Vagina (tissue), 2 donors: ENCODE data around the gene PTP4A2.

Experiments
- POLR2A ChIP-seq, 2 donors: fragments of 450-650 bp; IDR thresholded peaks; one replicate each; pipeline ENCODE4 v1.6.1; 2017; ENCODE audit warnings: antibody characterized with exemption in 2 of 2, mild to moderate bottlenecking in 2 of 2, moderate library complexity in 2 of 2
- POLR2AphosphoS5 ChIP-seq, 2 donors: sonication (generic); formaldehyde crosslinking; IDR thresholded peaks; one replicate each; pipeline ENCODE4 v1.9.0; 2017; ENCODE audit warnings: antibody characterized with exemption in 2 of 2, mild to moderate bottlenecking in 2 of 2, low read depth in 1 of 2; ENCODE audit not compliant: insufficient read depth in 1 of 2
- TF ChIP-seq, protein P1 (sequence below), 3 experiments: fragments of 450-650 bp in 2 of 3; fragments of 200-600 bp in 1 of 3; sonication (generic) in 1 of 3; IDR thresholded peaks; one replicate each; pipeline ENCODE4 v1.5.1; 2017 to 2019; ENCODE audit warnings: antibody characterized with exemption in 3 of 3, mild to moderate bottlenecking in 2 of 3, moderate library complexity in 2 of 3

DNA sequence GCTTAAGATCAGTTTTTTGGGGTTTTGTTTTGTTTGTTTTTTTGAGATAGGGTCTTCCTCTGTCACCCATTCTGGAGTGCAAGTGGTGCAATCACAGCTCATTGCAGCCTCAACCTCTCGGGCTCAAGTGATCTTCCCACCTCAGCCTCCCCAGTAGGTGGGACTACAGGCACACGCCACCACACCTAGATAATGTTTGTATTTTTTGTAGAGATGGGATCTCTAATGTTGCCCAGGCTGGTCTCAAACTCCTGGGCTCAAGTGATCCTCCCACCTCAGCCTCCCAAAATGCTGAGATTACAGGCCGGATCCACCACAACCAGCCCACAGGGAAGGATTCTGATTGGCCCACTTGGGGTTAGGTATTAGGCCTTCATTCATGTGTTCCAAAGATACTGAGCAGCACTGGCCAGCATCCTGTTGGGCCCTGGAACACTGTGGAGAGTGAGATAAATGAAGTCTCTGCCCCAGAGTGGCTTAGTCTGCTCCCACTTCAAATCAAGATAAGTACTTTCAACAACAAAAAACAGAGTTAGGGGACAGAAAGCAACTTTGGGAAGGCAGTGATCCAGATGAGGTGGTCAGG lies 54.7 kb downstream of the PTP4A2 start:
- TF ChIP-seq POLR2A (IDR thresholded peaks at IDR 0.05): no peak
- TF ChIP-seq, protein P1, sequence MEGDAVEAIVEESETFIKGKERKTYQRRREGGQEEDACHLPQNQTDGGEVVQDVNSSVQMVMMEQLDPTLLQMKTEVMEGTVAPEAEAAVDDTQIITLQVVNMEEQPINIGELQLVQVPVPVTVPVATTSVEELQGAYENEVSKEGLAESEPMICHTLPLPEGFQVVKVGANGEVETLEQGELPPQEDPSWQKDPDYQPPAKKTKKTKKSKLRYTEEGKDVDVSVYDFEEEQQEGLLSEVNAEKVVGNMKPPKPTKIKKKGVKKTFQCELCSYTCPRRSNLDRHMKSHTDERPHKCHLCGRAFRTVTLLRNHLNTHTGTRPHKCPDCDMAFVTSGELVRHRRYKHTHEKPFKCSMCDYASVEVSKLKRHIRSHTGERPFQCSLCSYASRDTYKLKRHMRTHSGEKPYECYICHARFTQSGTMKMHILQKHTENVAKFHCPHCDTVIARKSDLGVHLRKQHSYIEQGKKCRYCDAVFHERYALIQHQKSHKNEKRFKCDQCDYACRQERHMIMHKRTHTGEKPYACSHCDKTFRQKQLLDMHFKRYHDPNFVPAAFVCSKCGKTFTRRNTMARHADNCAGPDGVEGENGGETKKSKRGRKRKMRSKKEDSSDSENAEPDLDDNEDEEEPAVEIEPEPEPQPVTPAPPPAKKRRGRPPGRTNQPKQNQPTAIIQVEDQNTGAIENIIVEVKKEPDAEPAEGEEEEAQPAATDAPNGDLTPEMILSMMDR (IDR thresholded peaks at IDR 0.05): no peak
- no peak for TF ChIP-seq POLR2AphosphoS5 (IDR thresholded peaks at IDR 0.05; ENCODE audit: insufficient read depth in 1 of 2, low read depth in 1 of 2)
